ENCODE data around the gene DBN1. TPM values are rescaled to one million over a fixed set of nuclear protein-coding genes. Genes with fewer than 3 reads are reported as not detected.

Gene DBN1
- polyA plus RNA-seq, 1 of the 3 experiments (the other 2 are of a cell fraction): 244 TPM

- Histone ChIP-seq H3K4me2 (no peak overlapping the region), H3K4me1 (ENCODE audit: control insufficient read depth in 1 of 2, insufficient read depth in 2 of 2, low read depth in 1 of 2, low read length in 1 of 2) (peaks cover 6 to 10% of the 10 kb centered on the region in 2 experiments; a peak in 2 of 4 replicates), H3K27me3 (ENCODE audit: insufficient read depth) (no peaks in the 10 kb centered on the region), H2AFZ (ENCODE audit: low read depth) (no peak overlapping the region), H3K9me2 (no peaks in the 10 kb centered on the region), H3F3A (replicated peaks; ENCODE audit: insufficient read depth) (no peaks in the 10 kb centered on the region), H3K27ac (ENCODE audit: low read depth in 2 of 2, low read length in 1 of 2) (no peak overlapping the region), H4K20me1 (ENCODE audit: insufficient read depth) (no peaks in the 10 kb centered on the region), H3K9me3 (no peaks in the 10 kb centered on the region), H3K4me3 (ENCODE audit: low read depth in 2 of 2, low read length in 1 of 2) (no peak overlapping the region), H3K36me3 (replicated peaks in 1 of 2; ENCODE audit: control insufficient read depth in 1 of 2, insufficient read depth in 2 of 2, low read length in 1 of 2) (peaks cover 20 to 55% of the 10 kb centered on the region in 2 experiments), H3K9ac (no peak overlapping the region), H3K79me2 (ENCODE audit: insufficient read depth) (peaks cover 25% of the 10 kb centered on the region)
- ChIA-PET POLR2A (no interaction called here), CTCF (interaction anchor here (8.8 kb wide), 1 partner anchor 11 kb away, joined by 80 read pairs; no protein-coding TSS in a partner anchor)
- 87% methylated on average over 18 of the region's 34 CpGs for WGBS (ENCODE audit: low lambda C conversion rate)
- TF ChIP-seq GATA2 (CRISPR knock-in tag; IDR thresholded peaks at IDR 0.05) (no peak), MEF2A (IDR thresholded peaks at IDR 0.05; ENCODE audit: borderline replicate concordance, low read depth) (no peak), FOXM1 (IDR thresholded peaks at IDR 0.05; ENCODE audit: low read depth) (no peak), REST (IDR thresholded peaks at IDR 0.05; ENCODE audit: low read depth, low read length) (no peak), SMC3 (IDR thresholded peaks at IDR 0.05; ENCODE audit: low read depth, low read length) (no peak), JUND (IDR thresholded peaks at IDR 0.05) (no peak), EP300 (IDR thresholded peaks at IDR 0.05; ENCODE audit: borderline replicate concordance in 1 of 2, low read depth in 1 of 2, low read length in 1 of 2) (no peak), CHD2 (IDR thresholded peaks at IDR 0.05; ENCODE audit: low read length, partially characterized antibody) (no peak), RXRA (IDR thresholded peaks at IDR 0.05; ENCODE audit: borderline replicate concordance, low read depth) (no peak), GABPA (IDR thresholded peaks at IDR 0.05; ENCODE audit: low read depth) (no peak)
- TF ChIP-seq, protein P1, sequence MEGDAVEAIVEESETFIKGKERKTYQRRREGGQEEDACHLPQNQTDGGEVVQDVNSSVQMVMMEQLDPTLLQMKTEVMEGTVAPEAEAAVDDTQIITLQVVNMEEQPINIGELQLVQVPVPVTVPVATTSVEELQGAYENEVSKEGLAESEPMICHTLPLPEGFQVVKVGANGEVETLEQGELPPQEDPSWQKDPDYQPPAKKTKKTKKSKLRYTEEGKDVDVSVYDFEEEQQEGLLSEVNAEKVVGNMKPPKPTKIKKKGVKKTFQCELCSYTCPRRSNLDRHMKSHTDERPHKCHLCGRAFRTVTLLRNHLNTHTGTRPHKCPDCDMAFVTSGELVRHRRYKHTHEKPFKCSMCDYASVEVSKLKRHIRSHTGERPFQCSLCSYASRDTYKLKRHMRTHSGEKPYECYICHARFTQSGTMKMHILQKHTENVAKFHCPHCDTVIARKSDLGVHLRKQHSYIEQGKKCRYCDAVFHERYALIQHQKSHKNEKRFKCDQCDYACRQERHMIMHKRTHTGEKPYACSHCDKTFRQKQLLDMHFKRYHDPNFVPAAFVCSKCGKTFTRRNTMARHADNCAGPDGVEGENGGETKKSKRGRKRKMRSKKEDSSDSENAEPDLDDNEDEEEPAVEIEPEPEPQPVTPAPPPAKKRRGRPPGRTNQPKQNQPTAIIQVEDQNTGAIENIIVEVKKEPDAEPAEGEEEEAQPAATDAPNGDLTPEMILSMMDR (IDR thresholded peaks at IDR 0.05): no peak
- TF ChIP-seq, protein P2, sequence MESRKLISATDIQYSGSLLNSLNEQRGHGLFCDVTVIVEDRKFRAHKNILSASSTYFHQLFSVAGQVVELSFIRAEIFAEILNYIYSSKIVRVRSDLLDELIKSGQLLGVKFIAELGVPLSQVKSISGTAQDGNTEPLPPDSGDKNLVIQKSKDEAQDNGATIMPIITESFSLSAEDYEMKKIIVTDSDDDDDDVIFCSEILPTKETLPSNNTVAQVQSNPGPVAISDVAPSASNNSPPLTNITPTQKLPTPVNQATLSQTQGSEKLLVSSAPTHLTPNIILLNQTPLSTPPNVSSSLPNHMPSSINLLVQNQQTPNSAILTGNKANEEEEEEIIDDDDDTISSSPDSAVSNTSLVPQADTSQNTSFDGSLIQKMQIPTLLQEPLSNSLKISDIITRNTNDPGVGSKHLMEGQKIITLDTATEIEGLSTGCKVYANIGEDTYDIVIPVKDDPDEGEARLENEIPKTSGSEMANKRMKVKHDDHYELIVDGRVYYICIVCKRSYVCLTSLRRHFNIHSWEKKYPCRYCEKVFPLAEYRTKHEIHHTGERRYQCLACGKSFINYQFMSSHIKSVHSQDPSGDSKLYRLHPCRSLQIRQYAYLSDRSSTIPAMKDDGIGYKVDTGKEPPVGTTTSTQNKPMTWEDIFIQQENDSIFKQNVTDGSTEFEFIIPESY (IDR thresholded peaks at IDR 0.05; ENCODE audit: borderline replicate concordance, low read depth): no peak
- TF ChIP-seq, protein P3, sequence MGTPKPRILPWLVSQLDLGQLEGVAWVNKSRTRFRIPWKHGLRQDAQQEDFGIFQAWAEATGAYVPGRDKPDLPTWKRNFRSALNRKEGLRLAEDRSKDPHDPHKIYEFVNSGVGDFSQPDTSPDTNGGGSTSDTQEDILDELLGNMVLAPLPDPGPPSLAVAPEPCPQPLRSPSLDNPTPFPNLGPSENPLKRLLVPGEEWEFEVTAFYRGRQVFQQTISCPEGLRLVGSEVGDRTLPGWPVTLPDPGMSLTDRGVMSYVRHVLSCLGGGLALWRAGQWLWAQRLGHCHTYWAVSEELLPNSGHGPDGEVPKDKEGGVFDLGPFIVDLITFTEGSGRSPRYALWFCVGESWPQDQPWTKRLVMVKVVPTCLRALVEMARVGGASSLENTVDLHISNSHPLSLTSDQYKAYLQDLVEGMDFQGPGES (IDR thresholded peaks at IDR 0.05; ENCODE audit: low read depth, low read length): no peak
- DNase-seq: no peak
Measured at GRCh38 chr5:177511796-177512675, 38.6 kb upstream of the DBN1 start.

All from SK-N-SH (cell line).